Measurements from ENCODE around the gene SLFN12L.

The SLFN12L gene

DNA sequence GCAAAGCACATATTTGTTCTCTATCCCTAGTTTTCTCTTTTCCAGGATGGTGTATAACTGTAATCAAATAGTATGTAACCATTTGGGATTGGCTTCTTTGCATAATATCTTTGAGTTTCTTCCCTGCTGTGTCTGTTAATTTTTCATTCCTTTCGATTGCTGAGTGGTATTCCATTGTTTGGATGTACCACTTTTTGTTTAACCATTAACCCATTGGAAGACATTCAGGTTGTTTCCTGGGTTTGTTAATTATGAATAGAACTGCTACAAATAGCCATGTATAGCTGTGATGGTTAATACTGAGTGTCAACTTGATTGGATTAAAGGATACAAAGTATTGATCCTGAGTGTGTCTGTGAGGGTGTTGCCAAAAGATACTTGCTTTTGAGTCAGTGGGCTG is 84.3 kb downstream of the SLFN12L start:
- no peak for TF ChIP-seq CTCF (conservative IDR thresholded peaks at IDR 0.05; ENCODE audit: low read depth, low read length)
- DNase-seq (ENCODE audit: low read depth): no peak

DNA sequence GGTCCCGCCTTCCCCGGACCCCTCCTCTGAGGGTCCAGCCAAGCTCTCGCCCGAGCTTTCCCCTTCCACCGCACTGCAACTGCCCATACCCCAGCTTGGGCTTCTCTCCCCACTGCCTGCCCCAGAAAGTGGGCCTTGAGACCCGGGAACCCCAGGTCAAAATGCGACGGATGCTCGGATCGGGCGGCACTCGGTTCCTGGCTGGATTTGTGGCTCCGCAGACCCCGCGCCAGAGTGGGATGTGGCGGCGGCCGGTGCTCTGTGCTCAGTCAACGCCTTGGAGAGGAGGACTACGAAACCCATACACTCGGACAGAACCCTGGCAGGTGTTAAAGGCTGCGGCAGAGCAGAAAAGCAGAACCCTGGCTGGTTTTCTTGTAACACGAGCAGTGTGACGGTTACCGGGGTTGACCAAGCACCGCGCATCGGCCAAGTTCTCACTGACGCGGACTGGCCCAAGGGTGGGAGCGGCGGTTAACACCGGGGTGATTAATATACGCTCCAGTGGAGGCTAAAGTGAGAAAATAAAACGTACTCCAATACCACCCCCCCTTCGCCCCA is 88.0 kb downstream of the SLFN12L start:
- H3K4me3 ChIP-seq (ENCODE audit: low read length): peak overlapping the region; percentile 24
- TF ChIP-seq CTCF (conservative IDR thresholded peaks at IDR 0.05; ENCODE audit: low read depth, low read length): no peak
- no peak for DNase-seq (ENCODE audit: low read depth)

More for the DNA sequence above, 84.3 kb downstream of the SLFN12L start:
- no peak overlapping the region for H3K4me3 ChIP-seq (ENCODE audit: low read length)

DNA sequence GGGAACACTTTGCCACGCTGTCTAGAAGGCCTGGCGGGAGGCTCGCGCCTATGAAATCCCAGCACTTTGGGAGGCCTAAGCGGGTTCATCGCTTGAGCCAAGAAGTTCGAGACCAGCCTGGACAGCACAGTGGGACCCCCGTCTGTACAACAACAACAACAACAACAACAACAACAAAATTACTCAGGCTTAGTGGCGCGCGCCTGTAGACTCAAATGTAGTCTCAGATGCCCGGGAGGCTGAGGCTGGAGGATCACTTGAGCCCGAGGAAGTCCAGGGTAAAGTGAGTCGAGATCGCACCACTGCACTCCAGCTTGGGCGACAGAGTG is 88.6 kb downstream of the SLFN12L start:
- H3K4me3 ChIP-seq (ENCODE audit: low read length): peak overlapping the region; percentile 50
- TF ChIP-seq CTCF (conservative IDR thresholded peaks at IDR 0.05; ENCODE audit: low read depth, low read length): no peak
- DNase-seq (ENCODE audit: low read depth): no peak

DNA sequence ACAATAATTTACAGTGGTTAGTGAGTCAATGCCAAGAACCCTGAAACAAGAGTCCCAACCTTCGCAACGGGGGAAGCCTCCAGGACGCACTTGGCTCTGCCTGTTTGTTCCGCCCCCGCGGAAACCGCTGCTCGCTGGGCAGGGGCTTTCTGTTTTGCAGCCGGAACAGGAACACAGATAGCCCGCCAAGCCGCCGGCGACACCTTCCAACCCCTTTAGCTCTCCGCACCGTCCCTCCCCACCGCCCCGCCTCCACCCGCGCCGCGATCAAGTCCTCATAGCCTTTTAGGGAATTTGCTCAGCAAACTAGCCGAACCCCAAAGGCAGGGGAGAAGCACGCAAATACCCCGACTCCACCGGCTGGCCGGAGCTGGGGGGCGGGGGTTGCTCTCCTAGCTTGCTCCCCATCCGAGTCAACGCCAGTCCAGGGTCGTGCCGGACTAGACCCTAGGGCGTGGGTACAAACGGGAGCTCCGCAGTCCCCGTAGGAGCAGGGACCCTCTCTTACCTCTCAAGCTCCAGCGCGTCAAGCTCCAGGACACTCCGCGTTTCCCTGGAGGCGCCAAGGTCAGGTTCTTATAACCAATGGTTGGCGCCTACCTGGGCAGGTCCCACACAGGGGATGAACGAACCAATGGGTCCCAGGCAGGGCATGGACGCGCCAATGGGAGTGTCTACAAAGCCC is 89.1 kb downstream of the SLFN12L start, which contains the start of gene SLFN13:
TSS of gene SLFN13 (minus strand) at position 553 of the 685 bp plus-strand sequence. CDS start 3,086 bp downstream, outside the sequence.
- no peak for DNase-seq (ENCODE audit: low read depth)
- no peak for TF ChIP-seq CTCF (conservative IDR thresholded peaks at IDR 0.05; ENCODE audit: low read depth, low read length)
- peak within 1 kb of the TSS; percentile 50 for H3K4me3 ChIP-seq (ENCODE audit: low read length)

DNA sequence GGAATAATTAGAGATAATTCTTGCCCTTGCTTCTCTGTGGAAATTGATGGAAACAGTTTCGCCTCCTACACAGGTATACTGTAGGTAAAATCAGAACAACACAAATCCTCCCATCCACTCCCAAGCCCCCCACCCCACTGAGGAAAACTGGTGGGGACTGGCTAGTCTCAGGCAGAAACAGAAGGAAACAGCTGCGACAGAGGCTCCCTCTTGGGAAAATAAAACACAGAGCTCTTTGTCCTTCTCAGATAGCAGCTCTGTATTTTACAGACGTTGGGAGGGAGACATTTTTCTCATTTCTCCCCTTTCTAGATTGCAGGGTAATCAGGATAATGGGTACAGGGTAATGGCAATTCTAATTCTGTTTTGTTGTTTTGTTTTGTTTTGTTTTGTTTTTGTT is 90.0 kb downstream of the SLFN12L start:
- no peak overlapping the region for H3K4me3 ChIP-seq (ENCODE audit: low read length)
- DNase-seq (ENCODE audit: low read depth): no peak
- TF ChIP-seq CTCF (conservative IDR thresholded peaks at IDR 0.05; ENCODE audit: low read depth, low read length): no peak

DNA sequence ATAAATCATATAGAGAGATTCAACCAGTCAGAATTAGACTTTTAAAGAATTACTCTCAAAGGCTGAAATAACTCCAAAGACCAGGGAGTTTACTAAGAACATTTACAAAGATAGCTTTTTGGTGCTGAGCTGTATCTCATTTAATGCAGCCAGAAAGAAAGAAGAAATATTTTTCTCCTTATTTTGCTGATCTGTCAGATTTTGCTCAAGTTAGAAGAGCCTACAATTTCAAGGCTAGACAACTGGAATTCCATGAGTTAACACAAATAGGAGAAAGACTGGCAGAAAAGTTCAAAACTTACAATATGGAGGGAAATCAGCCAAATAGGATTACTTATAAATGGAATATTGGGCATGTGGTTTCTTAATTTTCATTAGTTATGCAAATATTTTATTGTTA is 99.0 kb downstream of the SLFN12L start:
- no peak for TF ChIP-seq CTCF (conservative IDR thresholded peaks at IDR 0.05; ENCODE audit: low read depth, low read length)
- H3K4me3 ChIP-seq (ENCODE audit: low read length): no peak overlapping the region

More for the DNA sequence above, 99.0 kb downstream of the SLFN12L start:
- no peak for DNase-seq (ENCODE audit: low read depth)
